Spleen (tissue), 11 donors: ENCODE results near the gene CCNO. TPM values are rescaled to one million over a fixed set of nuclear protein-coding genes. Genes with fewer than 3 reads are reported as not detected.

Experiments
- DNase-seq: peaks from one replicate; pipeline ENCODE4 v3.0.0-alpha.2; 2020
- H3K27ac ChIP-seq, 8 donors: fragments of 200-600 bp; sonication (generic) in 7 of 8; 1 replicate in 4 of 8; 2 replicates in 4 of 8; pipeline versions ENCODE4 v1.5.0 to v1.8.0; 2016 to 2021; ENCODE audit warnings: inconsistent platforms in 4 of 8, mild to moderate bottlenecking in 4 of 8, moderate library complexity in 1 of 8
- H3K27me3 ChIP-seq, 7 donors: fragments of 200-600 bp; sonication (generic) in 6 of 7; replicated peaks in 1 of 7; 1 replicate in 4 of 7; 2 replicates in 3 of 7; pipeline versions ENCODE4 v1.5.0 to v1.8.0; 2016 to 2021; ENCODE audit warnings: inconsistent platforms in 3 of 7, mild to moderate bottlenecking in 1 of 7
- H3K36me3 ChIP-seq, 6 donors: fragments of 200-600 bp; sonication (generic) in 5 of 6; 1 replicate in 4 of 6; 2 replicates in 2 of 6; pipeline versions ENCODE4 v1.5.0 to v1.8.0; 2016 to 2021; ENCODE audit warnings: inconsistent platforms in 2 of 6
- H3K4me1 ChIP-seq, 6 donors: fragments of 200-600 bp; sonication (generic) in 5 of 6; 1 replicate in 3 of 6; 2 replicates in 3 of 6; pipeline versions ENCODE4 v1.5.0 to v1.8.0; 2016 to 2021; ENCODE audit warnings: inconsistent platforms in 3 of 6
- H3K4me3 ChIP-seq, 8 donors: fragments of 200-600 bp; sonication (generic) in 7 of 8; 1 replicate in 4 of 8; 2 replicates in 4 of 8; pipeline versions ENCODE4 v1.5.0 to v1.8.0; 2016 to 2021; ENCODE audit warnings: inconsistent platforms in 4 of 8, mild to moderate bottlenecking in 4 of 8, moderate library complexity in 2 of 8
- H3K9me3 ChIP-seq, 8 donors: fragments of 200-600 bp; sonication (generic) in 7 of 8; 1 replicate in 4 of 8; 2 replicates in 4 of 8; pipeline versions ENCODE4 v1.5.0 to v1.8.0; 2016 to 2021; ENCODE audit warnings: inconsistent platforms in 4 of 8
- POLR2A ChIP-seq, 3 donors: fragments of 450-650 bp; IDR thresholded peaks; one replicate each; pipeline ENCODE4 v1.5.1; 2017; ENCODE audit warnings: antibody characterized with exemption in 3 of 3, mild to moderate bottlenecking in 1 of 3
- POLR2AphosphoS5 ChIP-seq, 3 donors: sonication (generic); formaldehyde crosslinking; IDR thresholded peaks; one replicate each; pipeline ENCODE4 v1.5.1; 2017; ENCODE audit warnings: antibody characterized with exemption in 3 of 3
- WGBS, 5 donors: extraction: QIAGEN DNeasy Blood & Tissue Kit in 3 of 5; methylation state at CpG; one replicate each; pipeline versions ENCODE4 v1.1.5 to v1.1.7; 2013 to 2018; 5-methylcytosine and 5-hydroxymethylcytosine counted together
- intact Hi-C: fragments of 100-400 bp; cut with DNase I; formaldehyde crosslinking; loops from one replicate; pipeline ENCODE4 v1.15.0; 2023; ENCODE audit warnings: low total_unique reads
- polyA plus RNA-seq, 3 donors: library from polyadenylated mRNA; stranded (reverse); fragments of 200-250 nt; gene quantifications; one replicate each; pipeline ENCODE4 v1.2.1, GENCODE V29; 2013
- total RNA-seq, 7 donors: library from RNA; depleted of rRNA in 3 of 7; stranded (reverse); fragments of >200 nt in 3 of 7; fragmentation: NEBNext Ultra II Directional in 4 of 7; extraction: Animal tissue kit (Norgen Biotek cat#: 25700) in 4 of 7; gene quantifications; one replicate each; pipeline versions ENCODE4 v1.1.0 to v1.2.1, GENCODE V29; 2016 to 2021
- TF ChIP-seq, protein P1 (sequence below), 11 experiments: fragments of 200-600 bp in 7 of 11; fragments of 450-650 bp in 4 of 11; sonication (generic) in 4 of 11; IDR thresholded peaks in 8 of 11; conservative IDR thresholded peaks in 3 of 11; 1 replicate in 7 of 11; 2 replicates in 4 of 11; pipeline versions ENCODE4 v1.4.0 to v1.8.0; 2016 to 2021; ENCODE audit warnings: antibody characterized with exemption in 11 of 11, inconsistent platforms in 4 of 11, mild to moderate bottlenecking in 1 of 11
- donor health status: healthy with polysubstance abuse.
- donor health status: DM: no; HTN: no; CAD: no; lungs with moderate emphysema.
- donor health status: DM: no; HTN: no; CAD: no.
- donor health status: Bipolar disorder and iron deficiency.
- donor health status: healthy.
- donor health status: DM: no; HTN: no; CAD: no.
- donor health status: DM: yes; HTN: yes; CAD: no.

The CCNO gene
- total and polyA plus RNA-seq, 10 donors = 0.10 to 0.33 (median 0.22) TPM; not detected in 7

DNA sequence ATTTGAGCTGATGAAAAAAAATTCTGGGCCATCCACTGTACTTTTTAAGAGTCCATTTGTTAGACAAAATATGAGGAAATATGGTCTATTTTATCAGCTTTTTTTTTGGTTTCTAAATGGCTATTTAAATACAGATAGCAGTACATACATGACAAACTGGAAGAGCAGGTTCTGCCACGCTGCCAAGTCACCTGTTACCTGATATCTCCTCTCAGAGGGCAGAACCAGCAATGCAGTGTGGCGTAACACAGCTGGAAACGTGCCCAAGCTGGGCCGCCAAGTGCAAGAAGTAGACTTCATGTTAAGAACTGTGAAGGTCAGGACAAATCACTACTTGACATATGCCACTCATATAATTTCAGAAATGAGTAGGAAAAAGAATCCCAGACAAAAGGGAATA, 14.4 kb downstream of the CCNO start:
- Histone ChIP-seq H3K9me3 (no peaks in the 10 kb centered on the region), H3K4me3 (no peak overlapping the region), H3K27me3 (peaks cover 25 to 74% (median 52%) of the 10 kb centered on the region in 7 donors), H3K27ac (no peak overlapping the region), H3K4me1 (peaks cover 6 to 38% (median 27%) of the 10 kb centered on the region in 6 donors), H3K36me3 (no peaks in the 10 kb centered on the region)
- no peak for DNase-seq
- 51 to 78% (median 59%) methylated on average over 4 of the region's 4 CpGs for WGBS, 5 donors
- TF ChIP-seq, protein P1, sequence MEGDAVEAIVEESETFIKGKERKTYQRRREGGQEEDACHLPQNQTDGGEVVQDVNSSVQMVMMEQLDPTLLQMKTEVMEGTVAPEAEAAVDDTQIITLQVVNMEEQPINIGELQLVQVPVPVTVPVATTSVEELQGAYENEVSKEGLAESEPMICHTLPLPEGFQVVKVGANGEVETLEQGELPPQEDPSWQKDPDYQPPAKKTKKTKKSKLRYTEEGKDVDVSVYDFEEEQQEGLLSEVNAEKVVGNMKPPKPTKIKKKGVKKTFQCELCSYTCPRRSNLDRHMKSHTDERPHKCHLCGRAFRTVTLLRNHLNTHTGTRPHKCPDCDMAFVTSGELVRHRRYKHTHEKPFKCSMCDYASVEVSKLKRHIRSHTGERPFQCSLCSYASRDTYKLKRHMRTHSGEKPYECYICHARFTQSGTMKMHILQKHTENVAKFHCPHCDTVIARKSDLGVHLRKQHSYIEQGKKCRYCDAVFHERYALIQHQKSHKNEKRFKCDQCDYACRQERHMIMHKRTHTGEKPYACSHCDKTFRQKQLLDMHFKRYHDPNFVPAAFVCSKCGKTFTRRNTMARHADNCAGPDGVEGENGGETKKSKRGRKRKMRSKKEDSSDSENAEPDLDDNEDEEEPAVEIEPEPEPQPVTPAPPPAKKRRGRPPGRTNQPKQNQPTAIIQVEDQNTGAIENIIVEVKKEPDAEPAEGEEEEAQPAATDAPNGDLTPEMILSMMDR (IDR thresholded peaks at IDR 0.05 in 8 of 11, conservative IDR thresholded peaks at IDR 0.05 in 3 of 11) = no peak
- TF ChIP-seq POLR2A (IDR thresholded peaks at IDR 0.05) (no peak), POLR2AphosphoS5 (IDR thresholded peaks at IDR 0.05) (no peak)
- intact Hi-C loops = no loop called here

DNA sequence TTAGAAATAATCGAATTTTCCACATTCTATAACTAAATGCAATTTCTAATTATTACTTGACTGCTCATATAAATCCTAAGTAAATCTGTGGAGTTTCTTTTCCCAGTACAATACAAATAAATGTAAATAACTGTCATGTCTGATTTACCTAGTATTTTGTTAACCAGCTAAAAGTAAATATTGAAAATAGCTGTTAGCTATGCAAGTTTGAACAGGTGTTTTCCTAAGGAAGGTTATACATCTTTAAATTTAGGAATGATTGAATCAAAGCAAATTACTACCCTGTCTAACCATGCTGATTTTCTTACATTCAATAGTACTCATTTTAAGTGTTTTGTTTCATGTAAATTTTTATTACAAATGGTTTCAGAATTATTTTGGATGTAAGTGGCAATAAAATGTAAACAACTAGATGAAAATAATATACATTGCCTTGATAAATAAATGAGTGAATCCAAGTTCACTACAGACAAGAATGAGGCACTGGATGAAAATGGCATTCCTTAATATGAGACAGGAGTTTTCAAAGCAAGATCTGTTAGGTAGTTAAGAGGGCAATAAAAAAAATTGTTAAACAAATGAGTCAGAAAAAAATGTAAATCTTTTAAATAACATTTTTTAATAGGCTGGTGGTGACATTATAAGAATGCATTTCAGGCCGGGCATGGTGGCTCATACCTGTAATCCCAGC, 22.1 kb downstream of the CCNO start:
- TF ChIP-seq POLR2AphosphoS5 (IDR thresholded peaks at IDR 0.05) = no peak
- TF ChIP-seq POLR2A (IDR thresholded peaks at IDR 0.05) = no peak
- TF ChIP-seq, protein P1 (IDR thresholded peaks at IDR 0.05 in 8 of 11, conservative IDR thresholded peaks at IDR 0.05 in 3 of 11) = no peak
- Histone ChIP-seq H3K36me3 (no peaks in the 10 kb centered on the region), H3K4me1 (no peaks in the 10 kb centered on the region), H3K27ac (no peak overlapping the region), H3K9me3 (no peaks in the 10 kb centered on the region), H3K4me3 (no peak overlapping the region), H3K27me3 (peaks cover 0 to 11% (median 0%) of the 10 kb centered on the region in 7 donors)
- intact Hi-C loops = no loop called here
- DNase-seq = no peak
- WGBS, 5 donors = 72 to 91% (median 82%) methylated on average over 2 of the region's 2 CpGs

DNA sequence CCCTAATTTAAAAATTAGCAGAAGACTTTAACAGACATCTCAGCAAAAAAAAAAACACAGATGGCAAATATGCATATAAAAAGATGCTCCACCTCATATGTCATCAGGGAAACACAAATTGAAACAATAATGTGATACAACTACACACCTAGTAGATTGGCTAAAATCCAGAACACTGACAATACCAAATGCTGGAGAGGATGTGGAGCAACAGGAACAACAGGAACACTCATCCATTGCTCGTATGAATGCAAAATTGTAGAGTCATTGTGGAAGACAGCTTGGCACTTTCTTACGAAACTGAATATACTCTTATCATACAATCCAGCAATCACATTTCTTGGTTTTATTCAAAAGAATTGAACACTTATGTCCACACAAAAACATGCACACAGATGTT, 28.4 kb downstream of the CCNO start:
- H3K9me3 ChIP-seq = no peaks in the 10 kb centered on the region
- WGBS, 5 donors = 29 to 58% (median 42%) methylated on average over 2 of the region's 2 CpGs
- intact Hi-C loops = no loop called here
- H3K4me3 ChIP-seq = no peak overlapping the region
- DNase-seq = no peak
- H3K4me1 ChIP-seq = no peaks in the 10 kb centered on the region
- no peak overlapping the region for H3K27ac ChIP-seq
- H3K36me3 ChIP-seq = no peaks in the 10 kb centered on the region
- TF ChIP-seq, protein P1 (IDR thresholded peaks at IDR 0.05 in 8 of 11, conservative IDR thresholded peaks at IDR 0.05 in 3 of 11) = no peak
- TF ChIP-seq POLR2AphosphoS5 (IDR thresholded peaks at IDR 0.05) (no peak), POLR2A (IDR thresholded peaks at IDR 0.05) (no peak)
- H3K27me3 ChIP-seq = peaks cover 0 to 38% (median 0%) of the 10 kb centered on the region in 7 donors

- no peak overlapping the region for H3K4me3 ChIP-seq
These were observed 42.2 kb downstream of the CCNO start for GRCh38 chr5:55191165-55191564.

More at GRCh38 chr5:55191165-55191564, 42.2 kb downstream of the CCNO start:
- WGBS, 5 donors = 64 to 89% (median 80%) methylated on average over 2 of the region's 2 CpGs
- TF ChIP-seq, protein P1 (IDR thresholded peaks at IDR 0.05 in 8 of 11, conservative IDR thresholded peaks at IDR 0.05 in 3 of 11) = no peak
- TF ChIP-seq POLR2A (IDR thresholded peaks at IDR 0.05) = no peak
- TF ChIP-seq POLR2AphosphoS5 (IDR thresholded peaks at IDR 0.05) = no peak
- Histone ChIP-seq H3K4me1 (no peaks in the 10 kb centered on the region), H3K9me3 (no peaks in the 10 kb centered on the region), H3K27me3 (peaks cover 0 to 74% (median 30%) of the 10 kb centered on the region in 7 donors), H3K36me3 (no peaks in the 10 kb centered on the region), H3K27ac (no peak overlapping the region)
- DNase-seq = no peak
- intact Hi-C loops = no loop called here
